AG20443 (cell line): ENCODE results near the gene IRF2.
A peak's percentile ranks its signal among the peaks of the same experiment; 100 is the strongest.

Experiments
- DNase-seq: peaks from one replicate; pipeline ENCODE4 v3.0.0; 2012; ENCODE audit warnings: low spot score, mixed read lengths

IRF2 gene

GRCh38 chr4:184473499-184474262 is 669 bp downstream of the IRF2 start:
- peak; percentile 61 for DNase-seq

- peak; percentile 87 for DNase-seq
Measured at GRCh38 chr4:184472614-184473498, 1.5 kb downstream of the IRF2 start.

- DNase-seq, result peak; percentile 44
Measured at GRCh38 chr4:184471881-184472613, 2.3 kb downstream of the IRF2 start.

- DNase-seq, result no peak
Measured at GRCh38 chr4:184470785-184471110, 3.6 kb downstream of the IRF2 start.

- DNase-seq, result no peak
Measured at GRCh38 chr4:184466634-184467033, 7.7 kb downstream of the IRF2 start.

- no peak for DNase-seq
Measured at GRCh38 chr4:184464759-184465454, 9.4 kb downstream of the IRF2 start.

GRCh38 chr4:184463856-184464255 is 10.5 kb downstream of the IRF2 start:
- no peak for DNase-seq

- no peak for DNase-seq
Measured at GRCh38 chr4:184463158-184463557, 11.2 kb downstream of the IRF2 start.

GRCh38 chr4:184462724-184463123 is 11.6 kb downstream of the IRF2 start:
- no peak for DNase-seq

GRCh38 chr4:184461711-184462441 is 12.5 kb downstream of the IRF2 start:
- DNase-seq, result no peak

GRCh38 chr4:184460499-184461285 is 13.7 kb downstream of the IRF2 start:
- no peak for DNase-seq

- peak; percentile 32 for DNase-seq
Measured at GRCh38 chr4:184459413-184459812, 14.9 kb downstream of the IRF2 start.

GRCh38 chr4:184457535-184458249 is 16.7 kb downstream of the IRF2 start:
- peak; percentile 65 for DNase-seq

- no peak for DNase-seq
Measured at GRCh38 chr4:184456337-184456736, 18.0 kb downstream of the IRF2 start.

GRCh38 chr4:184455299-184455698 is 19.1 kb downstream of the IRF2 start:
- DNase-seq, result no peak

- peak; percentile 78 for DNase-seq
Measured at GRCh38 chr4:184453365-184454160, 20.8 kb downstream of the IRF2 start.

GRCh38 chr4:184452740-184453139 is 21.6 kb downstream of the IRF2 start:
- DNase-seq, result no peak

GRCh38 chr4:184451726-184452125 is 22.6 kb downstream of the IRF2 start:
- no peak for DNase-seq
